Testis (tissue), 3 donors: ENCODE measurements around the gene SNTB2. TPM values are rescaled to one million over a fixed set of nuclear protein-coding genes. Genes with fewer than 3 reads are reported as not detected.

Source experiments
- DNase-seq: peaks from one replicate; pipeline ENCODE4 v3.0.0-alpha.2; 2019
- H3K27ac ChIP-seq, 2 donors: fragments of 200-600 bp; sonication (generic); one replicate each; pipeline ENCODE4 v1.5.1; 2019
- H3K27me3 ChIP-seq: fragments of 200-600 bp; sonication (generic); one replicate; pipeline ENCODE4 v1.5.1; 2019
- H3K36me3 ChIP-seq: fragments of 200-600 bp; sonication (generic); one replicate; pipeline ENCODE4 v1.5.1; 2017; ENCODE audit warnings: low read depth; ENCODE audit errors: missing control alignments
- H3K4me1 ChIP-seq: fragments of 200-600 bp; sonication (generic); one replicate; pipeline ENCODE4 v1.5.1; 2019
- H3K4me3 ChIP-seq, 2 donors: fragments of 200-600 bp; sonication (generic); one replicate each; pipeline ENCODE4 v1.5.1; 2017 to 2019
- H3K9me3 ChIP-seq: fragments of 200-600 bp; sonication (generic); one replicate; pipeline ENCODE4 v1.5.1; 2017
- POLR2A ChIP-seq: fragments of 450-650 bp; IDR thresholded peaks from one replicate; pipeline ENCODE4 v1.6.1; 2017; ENCODE audit warnings: antibody characterized with exemption, mild to moderate bottlenecking, moderate library complexity
- WGBS, 2 donors: methylation state at CpG; one replicate each; pipeline ENCODE4 v1.1.5; 2018; 5-methylcytosine and 5-hydroxymethylcytosine counted together
- intact Hi-C: fragments of 100-400 bp; cut with DNase I; formaldehyde crosslinking; loops from one replicate; pipeline ENCODE4 v1.15.1; 2023; ENCODE audit warnings: low total_unique reads
- polyA plus RNA-seq: library from polyadenylated mRNA; stranded (reverse); fragments of 350-450 nt; fragmentation: Illumina TruSeq; extraction: RNeasy Lipid Tissue Mini Kit (QIAGEN cat#74804); gene quantifications from one replicate; pipeline ENCODE4 v1.2.3, GENCODE V29; 2014; ENCODE audit warnings: low read depth, low replicate concordance; ENCODE audit not compliant: insufficient read depth
- total RNA-seq, 2 donors: library from RNA; depleted of rRNA; stranded (reverse); fragments of >200 nt; gene quantifications; one replicate each; pipeline ENCODE4 v1.2.3, GENCODE V29; 2016
- TF ChIP-seq, protein P1 (sequence below), 3 experiments: fragments of 450-650 bp in 2 of 3; fragments of 200-600 bp in 1 of 3; sonication (generic) in 1 of 3; IDR thresholded peaks; one replicate each; pipeline ENCODE4 v1.5.1; 2016 to 2019; ENCODE audit warnings: antibody characterized with exemption in 3 of 3, mild to moderate bottlenecking in 2 of 3, moderate library complexity in 1 of 3

The SNTB2 gene
- total and polyA plus RNA-seq, 3 donors from 2014 or later = 29.2 to 39.3 (median 35.1) TPM

DNA sequence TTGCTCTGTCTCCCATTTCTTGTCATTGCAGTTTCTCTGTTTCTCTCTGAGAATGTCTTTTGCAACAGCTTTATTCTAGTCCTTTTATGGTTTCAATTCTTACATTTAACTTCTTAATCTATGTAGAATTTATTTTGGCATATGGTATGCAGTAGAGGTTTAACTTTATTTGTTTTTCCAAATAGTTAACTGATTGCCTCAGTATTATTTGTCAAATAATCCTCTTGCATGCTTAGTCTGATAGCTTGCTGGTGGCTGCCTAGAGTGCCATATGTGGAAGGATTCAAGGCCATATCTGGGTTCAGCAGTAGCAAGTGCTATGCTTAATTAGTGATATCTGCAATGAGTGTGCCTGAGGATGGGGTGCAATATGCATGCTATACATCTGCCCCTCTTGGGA is 6.9 kb downstream of the SNTB2 start:
- no peak overlapping the region for H3K27ac ChIP-seq
- no peak for DNase-seq
- H3K27me3 ChIP-seq = no peaks in the 10 kb centered on the region
- H3K4me3 ChIP-seq = no peak overlapping the region
- intact Hi-C loops = no loop called here
- no peaks in the 10 kb centered on the region for H3K36me3 ChIP-seq
- no peaks in the 10 kb centered on the region for H3K9me3 ChIP-seq
- TF ChIP-seq POLR2A = no peak
- TF ChIP-seq, protein P1, sequence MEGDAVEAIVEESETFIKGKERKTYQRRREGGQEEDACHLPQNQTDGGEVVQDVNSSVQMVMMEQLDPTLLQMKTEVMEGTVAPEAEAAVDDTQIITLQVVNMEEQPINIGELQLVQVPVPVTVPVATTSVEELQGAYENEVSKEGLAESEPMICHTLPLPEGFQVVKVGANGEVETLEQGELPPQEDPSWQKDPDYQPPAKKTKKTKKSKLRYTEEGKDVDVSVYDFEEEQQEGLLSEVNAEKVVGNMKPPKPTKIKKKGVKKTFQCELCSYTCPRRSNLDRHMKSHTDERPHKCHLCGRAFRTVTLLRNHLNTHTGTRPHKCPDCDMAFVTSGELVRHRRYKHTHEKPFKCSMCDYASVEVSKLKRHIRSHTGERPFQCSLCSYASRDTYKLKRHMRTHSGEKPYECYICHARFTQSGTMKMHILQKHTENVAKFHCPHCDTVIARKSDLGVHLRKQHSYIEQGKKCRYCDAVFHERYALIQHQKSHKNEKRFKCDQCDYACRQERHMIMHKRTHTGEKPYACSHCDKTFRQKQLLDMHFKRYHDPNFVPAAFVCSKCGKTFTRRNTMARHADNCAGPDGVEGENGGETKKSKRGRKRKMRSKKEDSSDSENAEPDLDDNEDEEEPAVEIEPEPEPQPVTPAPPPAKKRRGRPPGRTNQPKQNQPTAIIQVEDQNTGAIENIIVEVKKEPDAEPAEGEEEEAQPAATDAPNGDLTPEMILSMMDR (IDR thresholded peaks at IDR 0.05) = no peak
- peaks cover 55% of the 10 kb centered on the region for H3K4me1 ChIP-seq

DNA sequence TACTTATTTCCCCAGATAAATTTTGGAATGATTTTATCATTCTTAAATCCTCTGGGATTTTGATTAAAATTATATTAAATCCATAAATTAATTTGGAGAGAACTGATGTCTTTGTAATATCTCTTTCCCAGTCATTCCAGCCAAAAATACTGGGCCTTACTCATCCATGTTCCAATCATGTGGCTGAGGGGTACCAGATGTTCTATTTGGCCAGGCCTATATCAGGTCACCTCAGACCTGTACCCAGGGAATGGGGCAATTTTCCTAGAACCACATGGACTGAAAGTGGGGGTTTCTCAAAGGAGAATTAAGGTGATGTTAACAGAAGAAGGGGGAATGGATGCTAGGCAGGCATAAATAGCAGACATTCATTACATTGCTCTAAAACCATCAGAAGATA is 7.5 kb downstream of the SNTB2 start:
- no peak for DNase-seq
- H3K4me1 ChIP-seq = peaks cover 49% of the 10 kb centered on the region
- TF ChIP-seq, protein P1 (IDR thresholded peaks at IDR 0.05) = no peak
- no peak for TF ChIP-seq POLR2A

DNA sequence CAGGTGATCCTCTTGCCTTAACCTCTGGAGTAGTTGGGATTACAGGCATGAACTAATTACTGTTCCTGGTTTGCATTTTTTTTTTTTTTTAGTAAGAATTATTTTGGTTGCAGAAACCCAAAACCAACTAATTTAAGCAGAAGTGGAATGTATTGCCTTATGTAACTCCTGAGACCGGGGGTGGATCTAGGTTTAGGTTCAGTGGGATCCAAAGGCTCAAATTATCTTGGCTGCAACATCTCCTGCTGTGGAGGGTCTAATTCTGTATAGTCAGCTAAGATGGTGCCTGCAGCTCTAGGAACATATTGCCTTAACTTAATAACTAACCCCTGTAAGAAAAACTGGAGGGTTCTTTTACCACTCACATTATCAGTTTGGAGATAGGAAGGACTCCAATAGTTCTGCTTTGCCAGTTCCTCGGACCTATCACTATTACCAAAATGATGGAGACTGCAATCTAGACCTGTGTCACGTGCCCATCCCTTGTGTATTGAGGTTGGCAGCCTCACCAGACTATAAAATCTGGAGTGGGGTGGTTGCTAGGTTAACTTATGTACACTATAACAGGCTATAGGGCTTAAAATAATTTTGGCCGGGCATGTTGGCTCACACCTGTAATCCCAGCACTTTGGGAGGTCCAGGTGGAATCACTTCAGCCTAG is 8.5 kb downstream of the SNTB2 start:
- H3K36me3 ChIP-seq = no peaks in the 10 kb centered on the region
- H3K27ac ChIP-seq = no peak overlapping the region
- TF ChIP-seq POLR2A = no peak
- TF ChIP-seq, protein P1 (IDR thresholded peaks at IDR 0.05) = no peak
- no peak overlapping the region for H3K4me3 ChIP-seq
- intact Hi-C loops = no loop called here
- 57 to 61% methylated on average over 4 of the region's 4 CpGs for WGBS, 2 donors
- H3K4me1 ChIP-seq = peaks cover 44% of the 10 kb centered on the region
- H3K9me3 ChIP-seq = no peaks in the 10 kb centered on the region
- no peaks in the 10 kb centered on the region for H3K27me3 ChIP-seq
- DNase-seq = no peak

More for the DNA sequence above, 7.5 kb downstream of the SNTB2 start:
- Histone ChIP-seq H3K9me3 (no peaks in the 10 kb centered on the region), H3K4me3 (no peak overlapping the region), H3K27ac (no peak overlapping the region), H3K36me3 (no peaks in the 10 kb centered on the region), H3K27me3 (no peaks in the 10 kb centered on the region)
- intact Hi-C loops = no loop called here

DNA sequence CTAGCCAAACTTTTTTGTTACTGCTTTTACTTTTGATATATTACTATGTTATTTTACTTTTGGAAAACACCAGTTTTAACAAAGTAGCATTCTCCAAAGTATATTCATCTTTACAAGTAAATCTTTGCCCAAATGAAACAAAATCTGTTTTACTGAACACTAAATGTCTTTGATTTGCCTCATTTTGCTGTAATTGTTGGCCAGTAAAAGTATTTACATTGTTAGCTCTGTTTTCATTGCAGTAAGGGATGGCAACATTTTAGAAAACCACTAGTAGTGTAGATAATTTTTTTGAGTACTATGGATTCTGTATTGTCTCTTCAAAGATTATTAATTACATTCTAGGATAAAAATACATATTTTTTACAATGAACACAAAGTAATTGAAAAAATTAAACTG is 10.6 kb downstream of the SNTB2 start:
- no peaks in the 10 kb centered on the region for H3K9me3 ChIP-seq

DNA sequence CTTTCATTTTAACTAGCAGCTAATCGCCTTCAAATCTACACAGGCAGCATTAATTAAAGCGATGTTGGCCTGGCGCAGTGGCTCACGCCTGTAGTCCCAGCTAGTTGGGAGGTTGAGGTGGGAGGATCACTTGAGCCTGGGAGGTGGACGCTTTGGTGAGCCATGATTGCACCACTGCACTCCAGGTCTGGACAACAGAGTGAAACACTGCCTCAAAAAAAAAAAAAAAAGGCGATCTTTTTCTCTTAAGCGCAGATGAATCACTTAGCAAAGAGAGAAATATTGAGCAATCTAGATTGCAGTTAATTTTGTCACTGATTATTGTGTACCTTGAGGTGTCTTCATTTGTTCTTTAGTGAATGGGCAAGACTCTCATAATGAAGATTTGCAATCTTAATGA is 12.4 kb downstream of the SNTB2 start:
- no peaks in the 10 kb centered on the region for H3K9me3 ChIP-seq
- peaks cover 39% of the 10 kb centered on the region for H3K4me1 ChIP-seq
- no peaks in the 10 kb centered on the region for H3K27me3 ChIP-seq
- H3K4me3 ChIP-seq = no peak overlapping the region
- no peak for TF ChIP-seq POLR2A
- TF ChIP-seq, protein P1 (IDR thresholded peaks at IDR 0.05) = no peak
- intact Hi-C loops = no loop called here
- DNase-seq = no peak
- H3K27ac ChIP-seq = no peak overlapping the region
- H3K36me3 ChIP-seq = no peaks in the 10 kb centered on the region
- 93 to 97% methylated on average over 7 of the region's 7 CpGs for WGBS, 2 donors

More for the DNA sequence above, 10.6 kb downstream of the SNTB2 start:
- Histone ChIP-seq H3K4me1 (peaks cover 47% of the 10 kb centered on the region), H3K27ac (peak overlapping the region in 1 of 2 donors; percentile 29), H3K36me3 (no peaks in the 10 kb centered on the region), H3K27me3 (no peaks in the 10 kb centered on the region), H3K4me3 (no peak overlapping the region)
- TF ChIP-seq, protein P1 (IDR thresholded peaks at IDR 0.05) = no peak
- no peak for TF ChIP-seq POLR2A
- no peak for DNase-seq
- intact Hi-C loops = no loop called here
